HG02973 (cell line): ENCODE measurements around the gene CFAP97D1.

Source experiments
- ATAC-seq: cut with Tn5 transposase; IDR thresholded peaks from one replicate; pipeline ENCODE4 v1.9.1; 2021; ENCODE audit warnings: moderate library complexity; ENCODE audit not compliant: unreplicated experiment

The CFAP97D1 gene

DNA sequence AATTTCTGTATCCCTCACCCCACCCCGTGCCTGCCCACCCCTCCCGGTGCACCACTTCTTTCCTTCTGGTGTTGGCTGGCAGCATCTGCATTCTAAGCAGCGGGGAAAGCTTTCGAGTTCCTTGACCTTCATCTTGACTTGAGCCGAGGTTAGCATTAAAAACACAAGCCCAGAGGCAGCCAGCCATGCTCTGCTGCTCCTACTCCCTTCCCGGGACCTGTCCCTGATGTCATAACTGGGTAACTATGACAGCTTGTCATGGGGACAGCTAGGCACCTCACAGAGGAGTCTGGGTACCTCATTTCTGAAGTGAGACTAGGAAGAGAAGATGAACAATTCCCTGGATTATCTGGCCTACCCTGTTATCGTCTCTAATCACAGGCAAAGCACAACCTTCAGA lies at the start of gene CFAP97D1:
TSS of gene CFAP97D1 (plus strand) at position 301 of the 400 bp plus-strand sequence. CDS start at position 329, 28 bp downstream.
- ATAC-seq = no peak

DNA sequence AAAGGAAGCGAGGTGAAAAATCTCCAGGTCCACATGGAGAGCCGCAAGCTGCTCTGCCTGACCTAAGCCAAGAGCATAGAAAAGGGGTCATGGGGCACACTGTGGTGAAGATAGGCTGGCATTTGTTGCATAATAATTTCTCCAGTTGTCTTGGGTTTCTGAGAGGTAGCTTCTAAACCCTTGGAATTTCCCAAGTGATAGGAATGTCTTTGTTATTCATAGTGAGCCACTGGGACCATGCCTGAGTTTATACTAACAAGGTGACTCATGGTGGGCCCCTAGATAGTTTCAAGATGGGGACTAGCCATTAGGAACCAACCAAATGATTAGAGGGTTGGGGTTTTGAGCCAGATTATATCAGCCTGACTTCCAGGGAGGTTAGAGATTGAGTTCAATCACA lies 47.3 kb upstream of the CFAP97D1 start:
- ATAC-seq = no peak

DNA sequence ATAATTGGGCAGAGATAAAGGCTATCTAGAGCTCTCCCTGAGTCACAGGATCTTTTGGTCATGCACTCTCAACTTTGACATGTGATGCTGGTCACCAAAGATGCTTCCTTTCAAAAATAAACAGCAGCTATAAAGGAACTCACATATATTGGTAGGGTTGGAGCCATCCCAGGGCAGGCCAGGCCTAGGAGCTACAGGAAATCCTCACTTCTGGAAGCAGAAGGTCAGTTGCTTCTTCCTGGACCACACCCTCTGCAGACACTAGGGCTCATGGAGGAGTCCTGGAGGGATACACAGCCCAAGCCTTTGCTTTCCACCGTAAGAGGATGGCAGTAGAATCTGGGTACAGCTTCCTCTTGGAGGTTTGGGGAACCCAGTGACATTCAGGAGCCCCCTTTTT lies 46.3 kb upstream of the CFAP97D1 start:
- ATAC-seq = no peak

DNA sequence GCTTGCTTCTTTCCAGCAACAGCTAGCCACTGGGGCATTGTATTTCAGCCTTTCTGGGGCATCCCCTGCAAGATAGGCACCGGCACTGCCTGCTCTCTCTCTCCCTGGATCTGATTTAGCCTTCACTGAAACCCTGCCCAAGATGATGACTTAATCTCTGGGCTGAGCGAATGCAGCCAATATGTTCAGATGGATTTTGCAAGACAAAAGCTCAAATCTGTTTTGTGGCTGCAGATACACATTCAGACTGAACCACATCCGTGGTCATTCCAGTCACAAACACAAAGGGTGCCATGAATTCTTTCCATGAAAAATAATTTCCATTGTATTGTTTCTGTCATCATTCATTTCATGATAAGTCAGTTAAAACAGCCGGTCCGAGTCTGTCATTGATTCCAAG lies 45.9 kb upstream of the CFAP97D1 start:
- ATAC-seq = no peak

DNA sequence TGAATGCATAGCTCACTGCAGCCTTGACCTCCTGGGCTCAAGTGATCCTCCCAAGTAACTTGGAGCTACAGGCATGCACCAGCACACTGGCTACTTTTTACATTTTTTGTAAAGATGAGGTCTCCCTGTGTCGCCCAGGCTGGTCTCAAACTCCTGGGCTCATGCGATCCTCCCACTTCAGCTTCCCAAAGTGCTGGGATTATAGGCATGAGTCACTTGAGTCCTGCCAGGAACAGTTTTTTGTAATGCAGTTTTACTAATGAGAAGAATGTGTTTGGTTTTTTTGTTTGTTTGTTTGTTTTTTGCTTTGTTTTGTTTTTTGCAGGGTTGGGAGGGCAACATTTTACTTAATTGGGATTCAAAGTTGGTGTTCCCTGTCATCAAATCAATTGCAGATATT lies 43.8 kb upstream of the CFAP97D1 start:
- ATAC-seq = no peak

DNA sequence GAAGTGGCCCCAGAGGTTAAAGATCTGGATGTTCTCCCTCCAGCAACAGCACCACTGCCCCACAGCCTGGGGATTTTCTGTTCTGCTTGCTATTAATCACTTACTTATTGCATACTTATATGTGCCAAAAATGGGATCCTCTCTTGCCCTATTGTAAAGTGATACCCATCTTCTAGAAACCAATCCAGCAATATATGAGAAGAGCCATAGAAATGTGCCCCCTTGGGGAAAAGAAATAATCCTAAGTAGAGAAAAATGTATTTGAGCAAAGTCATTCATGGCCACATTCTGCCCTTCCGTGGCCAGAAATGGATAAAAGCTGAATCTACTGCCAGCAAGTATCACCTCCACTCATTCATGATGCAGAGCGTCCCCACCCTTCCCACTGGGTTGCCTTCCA lies 42.5 kb upstream of the CFAP97D1 start:
- ATAC-seq = no peak

DNA sequence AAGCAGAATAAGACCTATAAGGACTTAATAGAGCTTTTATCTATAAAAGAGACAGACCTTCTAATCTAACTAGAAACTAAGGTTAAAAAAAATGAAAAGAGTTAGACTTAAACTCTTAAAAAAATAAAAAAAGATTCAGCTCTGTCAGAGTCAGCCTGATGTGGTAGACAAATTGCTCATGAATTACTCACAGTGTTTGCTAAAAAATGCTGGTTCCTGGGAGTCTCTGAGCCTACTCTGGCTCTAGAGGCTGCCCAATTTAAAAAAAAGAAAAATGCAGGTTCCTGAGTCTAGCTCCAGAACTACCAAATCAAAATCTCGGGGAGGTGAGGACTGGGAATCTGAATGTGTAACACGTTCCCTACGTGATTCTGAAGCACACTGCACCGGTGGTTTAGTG lies 39.7 kb upstream of the CFAP97D1 start:
- ATAC-seq = no peak

DNA sequence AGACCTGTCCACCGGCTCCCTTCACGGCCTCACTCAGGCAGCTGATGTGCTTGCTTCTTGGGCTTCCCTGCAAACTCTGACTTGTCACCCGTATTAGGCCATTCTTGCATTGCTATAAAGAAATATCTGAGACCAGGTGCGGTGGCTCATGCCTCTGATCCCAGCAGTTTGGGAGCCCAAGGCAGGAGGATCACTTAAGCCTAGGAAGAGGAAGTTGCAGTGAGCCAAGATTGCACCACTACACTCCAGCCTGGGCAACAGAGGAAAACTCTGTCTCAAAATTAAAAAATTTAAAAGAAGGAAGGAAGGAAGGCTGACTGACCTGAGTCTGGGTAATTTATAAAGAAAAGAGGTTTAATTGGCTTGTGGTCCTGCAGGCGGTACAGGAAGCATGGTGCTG lies 38.6 kb upstream of the CFAP97D1 start:
- no peak for ATAC-seq

DNA sequence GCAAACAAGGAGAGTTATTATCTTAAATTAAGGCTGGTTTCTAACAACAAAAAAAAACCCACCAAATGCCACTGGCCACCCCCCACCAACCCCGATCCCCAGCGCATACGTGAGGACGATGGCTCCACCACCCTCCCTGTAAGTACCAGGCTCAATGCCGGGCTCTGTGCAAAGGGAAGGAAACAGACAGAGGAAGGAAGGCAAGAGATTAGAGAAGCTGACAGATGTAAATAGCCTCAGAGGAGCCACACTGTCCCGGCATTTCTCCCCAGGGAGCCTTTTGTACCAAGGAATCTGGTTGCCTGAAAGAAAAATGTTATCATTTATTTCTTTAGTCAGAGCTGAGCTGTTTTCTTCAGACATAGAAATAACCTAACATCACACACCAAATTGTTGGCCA lies 34.7 kb upstream of the CFAP97D1 start:
- ATAC-seq = no peak

DNA sequence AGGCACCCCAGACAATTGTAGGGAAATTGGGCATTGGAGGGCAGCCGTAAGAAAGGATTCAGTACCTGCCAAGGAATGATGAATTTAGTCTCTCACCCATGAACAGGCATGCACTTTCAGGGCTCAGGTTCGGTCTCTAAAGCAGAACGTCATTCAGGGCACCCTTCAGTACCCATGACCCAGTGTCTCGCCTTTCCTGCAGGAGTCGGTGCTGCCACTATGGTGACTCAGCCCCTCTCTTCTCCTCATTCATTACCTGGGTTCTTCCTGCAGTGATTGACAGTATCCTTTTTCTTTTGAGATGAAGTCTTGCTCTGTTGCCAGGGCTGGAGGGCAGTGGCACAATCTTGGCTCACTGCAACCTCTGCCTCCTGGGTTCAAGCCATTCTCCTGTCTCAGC lies 30.1 kb upstream of the CFAP97D1 start:
- ATAC-seq = no peak

DNA sequence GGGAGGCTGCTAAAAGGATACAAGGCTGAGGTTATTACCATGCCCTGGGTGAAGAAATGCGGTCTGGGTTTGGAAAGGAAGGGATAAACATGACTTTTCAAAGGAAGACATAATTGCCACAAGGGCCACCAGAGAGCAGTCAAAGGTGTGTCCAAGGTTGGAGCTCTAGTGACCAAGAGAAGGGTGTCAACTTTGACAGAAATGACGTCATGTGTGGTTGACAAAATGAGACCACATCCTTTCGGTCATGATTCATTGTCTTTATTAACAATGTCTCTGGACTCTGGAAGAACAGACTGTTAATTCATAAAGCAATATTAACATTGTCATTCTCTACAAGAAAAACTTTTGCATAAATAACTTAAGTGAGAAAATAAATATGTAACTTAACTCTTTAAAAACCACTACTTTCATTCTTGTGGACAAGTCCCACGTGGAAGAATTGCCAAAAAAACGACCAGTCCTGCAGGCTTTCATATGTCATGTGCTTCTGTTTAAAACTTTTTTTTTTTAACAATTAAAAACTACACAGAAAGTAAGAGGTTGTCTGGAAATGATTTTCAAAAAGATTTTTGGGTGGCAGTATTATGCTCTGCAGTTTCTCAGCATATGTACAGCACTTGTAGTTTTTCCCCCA lies 26.6 kb upstream of the CFAP97D1 start:
- no peak for ATAC-seq

DNA sequence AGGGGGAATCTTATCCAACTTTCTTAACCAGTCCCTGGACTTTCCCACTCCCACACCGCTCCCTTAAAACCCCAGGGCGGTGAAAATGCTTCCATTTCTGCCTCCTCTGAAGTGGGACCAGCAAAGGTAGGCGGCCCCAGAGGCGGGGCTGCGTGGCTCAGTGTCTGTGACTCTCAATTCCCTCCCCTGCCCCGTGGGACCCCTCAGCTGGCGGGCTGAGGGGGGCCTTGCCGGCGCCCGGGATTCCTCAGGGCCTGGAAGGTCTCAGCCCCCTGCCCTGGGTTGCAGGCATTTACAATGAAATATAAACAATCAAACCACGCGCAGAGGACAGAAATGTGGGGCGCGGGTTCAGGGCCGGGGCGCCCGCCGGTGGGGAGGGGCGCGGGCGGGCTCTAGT lies 25.3 kb upstream of the CFAP97D1 start:
- no peak for ATAC-seq

DNA sequence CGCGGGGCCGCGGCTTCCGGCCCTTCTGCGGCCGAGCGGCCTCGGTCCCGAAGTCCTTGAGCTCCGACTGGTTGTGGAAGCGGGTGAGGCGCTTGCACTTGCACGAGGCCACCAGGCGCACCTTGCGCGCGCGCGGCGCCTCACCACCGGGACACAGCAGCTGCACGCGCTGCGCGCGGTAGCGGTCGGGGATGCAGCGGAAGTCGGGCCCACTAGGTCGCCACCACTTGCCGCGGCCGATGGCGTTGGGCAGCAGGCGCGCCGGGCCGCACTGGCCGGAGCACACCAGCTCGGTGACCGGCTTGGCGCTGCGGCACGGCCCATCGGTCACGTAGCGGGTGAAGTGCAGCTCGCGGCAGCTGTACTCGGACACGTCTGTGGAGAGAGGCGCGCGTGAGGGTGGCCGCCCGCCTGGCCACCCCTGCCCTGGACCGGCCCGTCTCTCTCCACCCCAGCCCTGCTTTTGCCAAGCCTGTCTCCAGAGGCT lies 24.8 kb upstream of the CFAP97D1 start:
- ATAC-seq = no peak

DNA sequence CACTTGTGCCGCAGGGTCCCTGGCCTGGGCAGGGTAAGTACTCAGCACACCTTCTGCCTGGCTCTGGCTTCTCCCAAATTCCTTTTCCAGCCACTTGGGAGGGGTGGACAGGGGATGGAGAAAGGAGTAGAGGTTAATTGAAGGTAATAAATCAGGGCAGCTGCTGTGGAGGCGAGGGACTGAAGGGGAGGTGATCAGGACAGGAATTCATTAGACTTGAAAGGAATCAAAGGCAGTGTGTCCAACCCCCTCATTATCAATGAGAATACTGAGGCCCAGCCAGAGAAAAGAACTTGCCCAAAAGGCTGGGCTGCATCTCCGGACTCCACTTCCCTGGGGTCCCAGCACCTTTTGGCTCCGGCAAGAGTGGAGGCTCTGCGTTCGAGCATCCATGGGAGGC lies 24.0 kb upstream of the CFAP97D1 start:
- no peak for ATAC-seq

DNA sequence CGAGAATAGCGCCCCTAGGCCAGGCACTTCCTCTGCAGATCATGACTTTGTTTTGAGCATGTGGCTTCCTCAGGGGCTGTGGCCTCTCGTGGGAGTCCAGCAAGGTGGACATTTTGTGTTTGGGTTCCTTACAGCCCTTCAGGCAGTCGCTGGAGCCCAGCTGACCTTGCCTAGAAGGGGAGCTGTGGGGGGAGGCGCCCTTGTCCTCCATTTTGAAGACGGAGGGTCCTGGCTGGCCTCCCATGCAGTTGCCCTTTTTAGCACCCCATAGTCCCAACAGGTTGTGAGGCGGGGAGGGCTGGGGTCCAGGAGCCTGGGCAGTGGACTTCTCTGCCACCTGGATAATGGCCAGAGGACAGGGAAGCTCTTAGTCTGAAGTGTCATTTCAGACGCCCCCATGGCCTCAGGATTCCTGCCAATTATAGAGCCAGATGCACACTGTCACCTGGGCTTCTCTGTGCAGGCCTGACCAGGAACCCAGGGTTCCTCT lies 23.0 kb upstream of the CFAP97D1 start:
- no peak for ATAC-seq

DNA sequence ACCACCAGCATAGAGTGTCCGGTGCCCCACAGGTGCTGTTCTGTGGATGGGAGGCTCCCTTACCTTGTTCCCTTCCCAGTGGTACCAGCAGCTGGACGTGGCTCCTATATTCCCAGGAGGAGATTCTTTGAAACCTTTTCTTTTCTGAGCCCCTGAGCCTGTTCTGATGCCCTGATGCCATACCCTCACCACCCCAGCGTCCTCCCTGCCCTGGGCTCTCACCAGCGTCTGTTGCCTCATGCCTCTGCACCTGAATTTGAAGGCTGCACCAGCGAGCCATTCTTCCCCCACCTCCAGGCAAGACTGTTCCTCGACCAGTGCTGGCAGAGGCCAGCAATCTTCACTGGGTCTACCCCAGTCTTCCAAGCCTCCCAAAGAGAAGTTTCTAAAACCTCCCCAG lies 22.1 kb upstream of the CFAP97D1 start:
- no peak for ATAC-seq

DNA sequence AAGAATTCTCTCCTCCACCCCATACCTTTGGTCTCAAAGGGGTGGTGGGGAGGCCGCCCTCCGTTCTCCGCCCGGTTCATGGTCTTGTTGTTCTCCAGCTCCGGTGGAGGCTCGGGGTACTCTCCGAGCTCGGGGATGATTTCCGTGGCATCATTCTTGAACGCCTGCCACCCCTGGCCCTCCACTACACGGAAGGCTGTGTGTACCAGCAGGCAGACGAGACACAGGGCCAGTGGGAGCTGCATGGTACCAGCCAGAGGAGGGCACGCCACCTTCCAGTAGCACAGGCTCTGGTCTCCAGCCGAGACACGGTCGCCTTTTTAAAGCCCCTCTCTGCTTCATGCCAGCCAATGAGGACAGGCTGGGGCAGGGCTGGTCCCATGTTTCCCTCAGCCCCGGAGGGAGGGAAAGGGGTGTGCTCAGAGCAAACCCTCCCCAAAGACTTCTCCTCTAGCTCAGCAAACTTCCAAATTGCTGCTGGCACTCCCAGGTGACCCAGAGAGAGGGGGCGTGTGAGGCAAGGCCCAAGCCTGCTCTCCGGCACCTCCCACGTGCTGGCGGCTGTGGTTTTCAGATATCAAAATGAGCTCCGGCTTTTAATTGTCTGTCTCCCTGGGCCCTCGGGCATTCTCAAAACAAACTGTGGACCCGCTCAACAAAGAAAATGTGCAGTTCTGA lies 21.6 kb upstream of the CFAP97D1 start, which contains the start of gene SOST:
TSS of gene SOST (minus strand) at position 295 of the 678 bp plus-strand sequence. CDS start at position 245, 50 bp downstream.
- ATAC-seq = no peak

DNA sequence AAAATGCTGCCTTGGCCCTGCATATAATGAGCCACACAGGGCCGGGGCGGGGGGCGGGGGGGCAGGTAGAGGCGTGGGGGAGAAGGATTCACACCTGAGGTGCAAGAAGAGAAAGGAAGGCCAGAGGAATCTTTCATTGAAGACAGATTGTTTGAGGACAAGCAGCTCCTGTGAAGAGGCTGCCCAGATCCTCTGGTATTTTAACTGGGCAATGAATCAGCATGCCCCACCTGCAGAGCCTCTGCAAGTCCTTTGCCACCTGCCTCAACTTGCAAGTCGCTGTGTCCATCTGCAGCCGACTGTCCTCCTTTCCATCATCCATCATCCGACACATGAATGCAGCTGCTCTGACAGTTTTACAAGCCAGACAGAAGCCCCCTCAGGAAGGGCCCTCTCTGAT lies 20.4 kb upstream of the CFAP97D1 start:
- ATAC-seq = no peak

DNA sequence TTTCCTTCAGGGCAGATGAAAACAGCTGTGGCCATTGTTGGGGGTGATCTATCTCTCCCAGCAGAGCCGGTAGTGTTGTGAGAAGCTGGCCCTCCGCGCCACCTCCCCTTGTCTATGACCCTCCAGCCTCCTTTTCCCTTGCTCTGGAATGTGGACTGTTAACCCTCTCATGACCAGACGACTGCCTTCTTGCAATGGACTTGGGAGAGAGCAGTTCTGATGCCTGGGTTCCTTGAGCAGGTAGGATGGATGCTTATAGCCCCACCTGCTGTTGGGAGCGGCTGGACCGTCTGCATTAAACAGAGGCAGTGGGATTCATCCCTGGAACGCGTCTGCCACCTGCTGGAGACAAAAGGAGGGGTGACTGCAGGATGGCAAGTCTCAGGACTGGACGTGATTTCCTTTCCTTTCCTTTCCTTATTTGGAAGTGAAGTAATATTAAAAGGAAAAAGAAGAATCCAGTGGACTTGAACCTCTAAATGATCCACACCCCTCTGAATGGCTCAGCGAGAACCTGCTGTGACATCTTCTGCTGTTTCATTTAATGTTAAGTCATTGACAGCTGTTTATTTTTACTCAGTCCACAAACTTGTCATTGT lies 19.9 kb upstream of the CFAP97D1 start:
- ATAC-seq = no peak

DNA sequence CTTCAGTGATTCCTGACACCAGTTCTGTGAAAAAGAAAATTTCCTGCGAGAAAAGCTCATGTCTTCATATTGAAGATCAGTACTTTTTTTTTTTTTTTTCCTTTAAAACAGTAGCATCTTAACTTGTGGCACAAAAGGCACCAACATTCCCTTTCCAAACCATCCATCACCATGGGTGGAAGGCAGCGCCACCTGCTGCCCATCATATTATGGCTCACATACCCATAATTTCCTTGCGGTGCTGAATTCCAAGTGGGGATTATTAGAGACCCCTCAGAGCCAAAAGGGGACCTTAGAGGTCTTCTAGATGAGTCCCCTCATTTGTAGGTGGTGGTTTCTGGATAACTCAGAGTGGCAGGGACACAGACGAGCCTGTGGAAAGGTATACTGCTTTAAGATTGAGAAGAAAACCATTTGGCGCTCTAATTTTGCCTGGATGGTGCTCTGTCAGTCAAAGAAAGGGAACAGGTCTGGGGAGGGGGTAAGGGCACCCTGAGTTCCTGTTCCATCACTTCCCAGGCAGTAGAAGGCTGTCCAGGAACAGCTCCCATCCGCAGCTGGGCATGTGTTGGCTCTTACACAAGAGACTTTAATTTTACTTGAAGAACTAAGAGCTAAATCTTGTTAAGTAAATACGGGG lies 13.7 kb upstream of the CFAP97D1 start:
- ATAC-seq = no peak

DNA sequence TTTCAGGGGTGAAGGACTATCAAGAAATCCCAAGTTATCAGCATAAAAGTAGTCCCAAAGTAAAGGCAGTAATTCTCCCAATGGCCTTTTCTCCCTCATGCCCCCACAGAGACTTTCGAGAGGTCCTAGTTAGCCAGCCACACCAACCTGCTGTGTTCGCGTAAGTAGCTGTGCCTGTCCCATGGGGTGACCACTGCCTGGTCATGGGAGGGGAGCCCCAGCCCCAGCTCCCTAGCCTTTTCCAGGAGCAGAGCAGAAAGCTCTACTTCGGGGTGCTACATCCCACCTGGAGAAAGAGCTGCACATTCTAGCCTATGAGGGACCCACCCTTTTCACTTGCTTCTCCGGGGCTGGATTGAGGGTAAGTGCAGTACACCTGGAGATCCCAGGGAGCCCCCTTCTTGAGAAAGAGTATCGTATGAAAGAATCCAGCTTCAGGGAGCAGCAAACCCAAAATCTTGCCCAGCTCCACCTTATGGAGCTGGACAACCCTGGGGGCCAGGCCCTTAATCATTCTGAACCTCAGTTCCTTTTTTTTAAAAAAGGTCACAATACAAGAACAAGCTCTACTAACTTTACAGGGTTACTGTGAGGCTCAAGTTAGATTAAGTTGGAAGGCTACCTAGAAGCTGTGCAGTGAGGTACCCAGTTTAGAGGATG lies 13.1 kb upstream of the CFAP97D1 start:
- no peak for ATAC-seq
